Mesodermal cell (in vitro differentiated cells): ENCODE data around the gene ATP12A.
A peak's percentile ranks its signal among the peaks of the same experiment; 100 is the strongest.

Experiments
- H3K27ac ChIP-seq: 2 replicates; pipeline ENCODE4 v1.7.0; 2013; ENCODE audit warnings: mild to moderate bottlenecking, low read depth, low read length, moderate library complexity; ENCODE audit not compliant: severe bottlenecking
- H3K36me3 ChIP-seq: 2 replicates; pipeline ENCODE4 v1.7.1; 2013; ENCODE audit warnings: mild to moderate bottlenecking, low read length, moderate library complexity; ENCODE audit not compliant: control insufficient read depth, insufficient read depth
- H3K4me1 ChIP-seq: one replicate; pipeline ENCODE4 v1.7.1; 2013; ENCODE audit warnings: mild to moderate bottlenecking, low read length; ENCODE audit not compliant: insufficient read depth, control insufficient read depth, poor library complexity, severe bottlenecking
- H3K4me3 ChIP-seq: 2 replicates; pipeline ENCODE4 v1.7.0; 2013; ENCODE audit warnings: low read length, control low read depth, mild to moderate bottlenecking; ENCODE audit not compliant: insufficient read depth, poor library complexity, severe bottlenecking; ENCODE audit errors: extremely low read depth
- H3K9me3 ChIP-seq: 2 replicates; pipeline ENCODE4 v1.7.1; 2013; ENCODE audit warnings: mild to moderate bottlenecking, low read length, moderate library complexity; ENCODE audit not compliant: control insufficient read depth
- WGBS, 2 experiments: methylation state at CpG; one replicate each; pipeline ENCODE4 v1.1.5; 2013; ENCODE audit warnings: missing lambda C conversion rate in 2 of 2; ENCODE audit not compliant: insufficient coverage in 2 of 2; 5-methylcytosine and 5-hydroxymethylcytosine counted together

Gene ATP12A

GRCh38 chr13:24744247-24744646 is 64.0 kb downstream of the ATP12A start:
- Histone ChIP-seq H3K4me1 (no peaks in the 10 kb centered on the region), H3K4me3 (no peak overlapping the region), H3K36me3 (no peaks in the 10 kb centered on the region), H3K27ac (no peak overlapping the region), H3K9me3 (no peaks in the 10 kb centered on the region)
- WGBS, 2 experiments, result 85 to 91% methylated on average over 6 of the region's 6 CpGs

GRCh38 chr13:24745516-24745860 is 65.3 kb downstream of the ATP12A start:
- 79 to 83% methylated on average over 22 to 24 of the region's 24 CpGs for WGBS, 2 experiments
- Histone ChIP-seq H3K36me3 (no peaks in the 10 kb centered on the region), H3K27ac (no peak overlapping the region), H3K9me3 (no peaks in the 10 kb centered on the region), H3K4me3 (no peak overlapping the region), H3K4me1 (no peaks in the 10 kb centered on the region)

- WGBS, 2 experiments, result 15 to 16% methylated on average over 47 to 52 of the region's 70 CpGs
- no peaks in the 10 kb centered on the region for H3K36me3 ChIP-seq
- H3K27ac ChIP-seq, result no peak overlapping the region
- H3K4me1 ChIP-seq, result no peaks in the 10 kb centered on the region
- H3K9me3 ChIP-seq, result no peaks in the 10 kb centered on the region
- peak overlapping the region; percentile 40 for H3K4me3 ChIP-seq
These were observed 65.8 kb downstream of the ATP12A start for GRCh38 chr13:24745861-24746617.

- H3K4me1 ChIP-seq, result no peaks in the 10 kb centered on the region
- H3K4me3 ChIP-seq, result peak overlapping the region; percentile 40
- H3K9me3 ChIP-seq, result no peaks in the 10 kb centered on the region
- H3K27ac ChIP-seq, result no peak overlapping the region
- WGBS, 2 experiments, result 1 to 2% methylated on average over 28 to 38 of the region's 56 CpGs
- no peaks in the 10 kb centered on the region for H3K36me3 ChIP-seq
These were observed 66.5 kb downstream of the ATP12A start for GRCh38 chr13:24746618-24747247.

GRCh38 chr13:24747248-24748060 is 67.2 kb downstream of the ATP12A start:
- WGBS, 2 experiments, result 1 to 2% methylated on average over 57 to 61 of the region's 61 CpGs
- Histone ChIP-seq H3K27ac (no peak overlapping the region), H3K36me3 (no peaks in the 10 kb centered on the region), H3K4me1 (no peaks in the 10 kb centered on the region), H3K9me3 (no peaks in the 10 kb centered on the region), H3K4me3 (peak overlapping the region; percentile 40)

- Histone ChIP-seq H3K4me3 (peak overlapping the region; percentile 40), H3K9me3 (no peaks in the 10 kb centered on the region), H3K36me3 (no peaks in the 10 kb centered on the region), H3K4me1 (no peaks in the 10 kb centered on the region), H3K27ac (no peak overlapping the region)
- 7 to 8% methylated on average over 7 to 8 of the region's 10 CpGs for WGBS, 2 experiments
These were observed 67.8 kb downstream of the ATP12A start for GRCh38 chr13:24748061-24748400.

- no peaks in the 10 kb centered on the region for H3K36me3 ChIP-seq
These were observed 79.0 kb downstream of the ATP12A start for GRCh38 chr13:24759197-24759596.

More at GRCh38 chr13:24759197-24759596, 79.0 kb downstream of the ATP12A start:
- H3K4me1 ChIP-seq, result no peaks in the 10 kb centered on the region
- H3K4me3 ChIP-seq, result no peak overlapping the region
- H3K9me3 ChIP-seq, result no peaks in the 10 kb centered on the region
- no peak overlapping the region for H3K27ac ChIP-seq
